WTC11 (cell line): Measurements from ENCODE around the gene CAPRIN2.

Experiments used
- CTCF ChIP-seq: fragments of 200-600 bp; IDR thresholded peaks from 2 replicates; pipeline ENCODE4 v1.8.0; 2022; ENCODE audit warnings: antibody characterized with exemption
- JAZF1 ChIP-seq: fragments of 250-450 bp; sonication (Bioruptor Pico); IDR thresholded peaks from 2 replicates; pipeline ENCODE4 v1.9.0; 2021; ENCODE audit warnings: moderate library complexity, mild to moderate bottlenecking, inconsistent platforms
- PRDM15 ChIP-seq: sonication (generic); formaldehyde crosslinking; IDR thresholded peaks from 2 replicates; pipeline ENCODE4 v1.8.0; 2022; ENCODE audit warnings: missing genetic modification reagents

- no peak for TF ChIP-seq JAZF1
- TF ChIP-seq CTCF: no peak
- TF ChIP-seq PRDM15 (CRISPR knock-in tag): no peak
These were observed 6.6 kb downstream of the CAPRIN2 start for GRCh38 chr12:30748147-30748546.
